SK-MEL-5 (cell line): ENCODE results near the gene BCKDK. TPM values are rescaled to one million over a fixed set of nuclear protein-coding genes. Genes with fewer than 3 reads are reported as not detected.
"Not testable (repeated sequence)": the region's sequence is repeated elsewhere in the genome, so short reads cannot be mapped to it uniquely, and the experiment has no call there.

Experiments used
- DNase-seq: peaks from one replicate; pipeline ENCODE4 v3.0.0-alpha.2; 2016; ENCODE audit warnings: low read depth, low spot score
- in situ Hi-C: cut with HindIII; loops from 2 replicates; pipeline ENCODE4 v1.10.0; 2016; ENCODE audit warnings: low sequenced_read_pairs, high pct_unique_total_duplicates, low pct_unique_long_range_greater_than_20kb
- total RNA-seq: library from RNA; depleted of rRNA; stranded (reverse); fragments of >200 nt; shearing (Covaris generic); gene quantifications from 2 replicates; pipeline ENCODE4 v1.2.3, GENCODE V29; 2014

BCKDK gene
- total RNA-seq, 1 experiment from 2014 or later = 23.6 TPM

GRCh38 chr16:31131416-31131815, 23.2 kb downstream of the BCKDK start:
- in situ Hi-C loops = no loop called here

GRCh38 chr16:31131841-31132271, 23.7 kb downstream of the BCKDK start:
- no peak for DNase-seq
- in situ Hi-C loops = no loop called here

More at GRCh38 chr16:31131416-31131815, 23.2 kb downstream of the BCKDK start:
- DNase-seq = no peak

GRCh38 chr16:31132303-31132979, 24.3 kb downstream of the BCKDK start:
- DNase-seq = no peak
- in situ Hi-C loops = no loop called here

GRCh38 chr16:31133046-31133501, 24.9 kb downstream of the BCKDK start:
- DNase-seq = no peak
- in situ Hi-C loops = no loop called here

GRCh38 chr16:31134091-31134571, 25.9 kb downstream of the BCKDK start:
- in situ Hi-C loops = no loop called here
- DNase-seq = peak; percentile 26

- in situ Hi-C loops = no loop called here
- no peak for DNase-seq
These were observed 26.7 kb downstream of the BCKDK start for GRCh38 chr16:31134625-31135534.

GRCh38 chr16:31135535-31136286, 27.5 kb downstream of the BCKDK start, which contains the start of gene PRSS8:
Gene PRSS8, minus strand, starts transcription at chr16:31135727. Its CDS starts 229 bp downstream, at chr16:31135498.
- in situ Hi-C loops = no loop called here
- no peak for DNase-seq

- in situ Hi-C loops = no loop called here
These were observed 28.1 kb downstream of the BCKDK start for GRCh38 chr16:31136287-31136662.

GRCh38 chr16:31136822-31137499, 28.8 kb downstream of the BCKDK start:
- in situ Hi-C loops, DNase-seq: not testable (repeated sequence)

More at GRCh38 chr16:31136287-31136662, 28.1 kb downstream of the BCKDK start:
- DNase-seq = no peak

GRCh38 chr16:31138621-31139578, 30.7 kb downstream of the BCKDK start:
- in situ Hi-C loops = no loop called here
- DNase-seq = no peak

GRCh38 chr16:31141071-31141469, 32.9 kb downstream of the BCKDK start:
- in situ Hi-C loops, DNase-seq: not testable (repeated sequence)

GRCh38 chr16:31141489-31142108, 33.4 kb downstream of the BCKDK start:
- DNase-seq = no peak
- in situ Hi-C loops = no loop called here

GRCh38 chr16:31142109-31143010, 34.2 kb downstream of the BCKDK start:
- DNase-seq = peak; percentile 98
- in situ Hi-C loops = no loop called here

- DNase-seq = no peak
- in situ Hi-C loops = no loop called here
These were observed 35.0 kb downstream of the BCKDK start for GRCh38 chr16:31143011-31143693.
